ENCODE measurements around the gene KIF14. TPM values are rescaled to one million over a fixed set of nuclear protein-coding genes. Genes with fewer than 3 reads are reported as not detected.

The KIF14 gene
- total and polyA plus RNA-seq, 2 experiments from 2014 or later, result 2.2 to 5.1 TPM

- H3F3A ChIP-seq (ENCODE audit: insufficient read depth), result peaks cover 22% of the 10 kb centered on the region
- H4K20me1 ChIP-seq (ENCODE audit: insufficient read depth), result no peaks in the 10 kb centered on the region
- in situ Hi-C loops (cut with MboI), result no loop called here
- WGBS, 2 experiments (ENCODE audit: low coverage in 1 of 2, low lambda C conversion rate in 2 of 2, missing lambda C conversion rate in 2 of 2), result 89 to 100% methylated on average over 2 of the region's 2 CpGs
- no peaks in the 10 kb centered on the region for H3K36me3 ChIP-seq (ENCODE audit: low read depth)
- no peak overlapping the region for H3K4me2 ChIP-seq (ENCODE audit: unreplicated experiment)
- H3K27ac ChIP-seq, result no peak overlapping the region
- no peak overlapping the region for H3K4me3 ChIP-seq
- no peak for TF ChIP-seq EZH2 (IDR thresholded peaks at IDR 0.05; ENCODE audit: insufficient read depth, poor library complexity, severe bottlenecking)
- H3K79me2 ChIP-seq (ENCODE audit: insufficient read depth), result no peaks in the 10 kb centered on the region
- H2AFZ ChIP-seq, result no peak overlapping the region
- no peaks in the 10 kb centered on the region for H3K27me3 ChIP-seq (replicated peaks; ENCODE audit: insufficient read depth)
- H3K4me1 ChIP-seq (ENCODE audit: insufficient read depth), result peaks cover 33% of the 10 kb centered on the region
- no peak overlapping the region for H3K9ac ChIP-seq
- H3K9me2 ChIP-seq (ENCODE audit: insufficient read depth), result no peaks in the 10 kb centered on the region
- no peak for DNase-seq
- no peaks in the 10 kb centered on the region for H3K9me3 ChIP-seq (ENCODE audit: low read depth)
Observed at GRCh38 chr1:200524092-200524491, 96.5 kb downstream of the KIF14 start.

GRCh38 chr1:200520735-200521134, 99.8 kb downstream of the KIF14 start:
- H3K27me3 ChIP-seq (replicated peaks; ENCODE audit: insufficient read depth), result no peaks in the 10 kb centered on the region
- in situ Hi-C loops (cut with MboI), result no loop called here
- no peak overlapping the region for H3K4me3 ChIP-seq
- no peak overlapping the region for H3K9ac ChIP-seq
- no peaks in the 10 kb centered on the region for H4K20me1 ChIP-seq (ENCODE audit: insufficient read depth)
- no peaks in the 10 kb centered on the region for H3K9me2 ChIP-seq (ENCODE audit: insufficient read depth)
- no peaks in the 10 kb centered on the region for H3K36me3 ChIP-seq (ENCODE audit: low read depth)
- no peak overlapping the region for H2AFZ ChIP-seq
- 89 to 91% methylated on average over 8 of the region's 8 CpGs for WGBS, 2 experiments (ENCODE audit: low coverage in 1 of 2, low lambda C conversion rate in 2 of 2, missing lambda C conversion rate in 2 of 2)
- H3K27ac ChIP-seq, result no peak overlapping the region
- H3K4me2 ChIP-seq (ENCODE audit: unreplicated experiment), result no peak overlapping the region
- DNase-seq, result no peak
- no peaks in the 10 kb centered on the region for H3K9me3 ChIP-seq (ENCODE audit: low read depth)
- H3K79me2 ChIP-seq (ENCODE audit: insufficient read depth), result no peaks in the 10 kb centered on the region
- TF ChIP-seq EZH2phosphoT487 (IDR thresholded peaks at IDR 0.05; ENCODE audit: insufficient read depth, low read depth) (no peak), EZH2 (IDR thresholded peaks at IDR 0.05; ENCODE audit: insufficient read depth, poor library complexity, severe bottlenecking) (no peak)
- H3F3A ChIP-seq (ENCODE audit: insufficient read depth), result peaks cover 11% of the 10 kb centered on the region
- H3K4me1 ChIP-seq (ENCODE audit: insufficient read depth), result peaks cover 14% of the 10 kb centered on the region

- no peak for TF ChIP-seq EZH2phosphoT487 (IDR thresholded peaks at IDR 0.05; ENCODE audit: insufficient read depth, low read depth)
- Histone ChIP-seq H4K20me1 (ENCODE audit: insufficient read depth) (no peaks in the 10 kb centered on the region), H3K79me2 (ENCODE audit: insufficient read depth) (no peaks in the 10 kb centered on the region), H3F3A (ENCODE audit: insufficient read depth) (no peaks in the 10 kb centered on the region), H3K4me3 (no peak overlapping the region), H3K4me2 (ENCODE audit: unreplicated experiment) (no peak overlapping the region), H3K27me3 (replicated peaks; ENCODE audit: insufficient read depth) (no peaks in the 10 kb centered on the region), H3K9me3 (ENCODE audit: low read depth) (no peaks in the 10 kb centered on the region), H3K36me3 (ENCODE audit: low read depth) (no peaks in the 10 kb centered on the region), H3K9ac (no peak overlapping the region), H3K4me1 (ENCODE audit: insufficient read depth) (no peaks in the 10 kb centered on the region), H3K27ac (no peak overlapping the region), H3K9me2 (ENCODE audit: insufficient read depth) (no peaks in the 10 kb centered on the region), H2AFZ (no peak overlapping the region)
- WGBS, 2 experiments (ENCODE audit: low coverage in 1 of 2, low lambda C conversion rate in 2 of 2, missing lambda C conversion rate in 2 of 2), result 77 to 88% methylated on average over 1 of the region's 1 CpG
- in situ Hi-C loops (cut with MboI), result no loop called here
- no peak for DNase-seq
Observed at GRCh38 chr1:200518524-200518923, 102.0 kb downstream of the KIF14 start.

- WGBS, 2 experiments (ENCODE audit: low coverage in 1 of 2, low lambda C conversion rate in 2 of 2, missing lambda C conversion rate in 2 of 2), result 28% methylated on average over 3 of the region's 3 CpGs
- H4K20me1 ChIP-seq (ENCODE audit: insufficient read depth), result no peaks in the 10 kb centered on the region
- DNase-seq, result peak; percentile 91
- H3K27ac ChIP-seq, result peak overlapping the region; percentile 41; the same call in 1 of the 2 replicates
- H3F3A ChIP-seq (ENCODE audit: insufficient read depth), result peaks cover 7% of the 10 kb centered on the region; the same call in 1 of the 2 replicates
- H2AFZ ChIP-seq, result 0 out of 2 replicates have a peak overlapping the region, but pooled peaks have one; percentile 54
- in situ Hi-C loops (cut with MboI), result no loop called here
- H3K4me1 ChIP-seq (ENCODE audit: insufficient read depth), result peaks cover 13% of the 10 kb centered on the region
- H3K79me2 ChIP-seq (ENCODE audit: insufficient read depth), result no peaks in the 10 kb centered on the region
- H3K27me3 ChIP-seq (replicated peaks; ENCODE audit: insufficient read depth), result no peaks in the 10 kb centered on the region
- H3K4me3 ChIP-seq, result no peak overlapping the region
- peak overlapping the region; percentile 45; the same call in 1 of the 2 replicates for H3K9ac ChIP-seq
- no peak for TF ChIP-seq EZH2 (IDR thresholded peaks at IDR 0.05; ENCODE audit: insufficient read depth, poor library complexity, severe bottlenecking)
- H3K36me3 ChIP-seq (ENCODE audit: low read depth), result no peaks in the 10 kb centered on the region
- no peaks in the 10 kb centered on the region for H3K9me3 ChIP-seq (ENCODE audit: low read depth)
- peak overlapping the region; percentile 36 for H3K4me2 ChIP-seq (ENCODE audit: unreplicated experiment)
- H3K9me2 ChIP-seq (ENCODE audit: insufficient read depth), result no peaks in the 10 kb centered on the region
Observed at GRCh38 chr1:200512191-200512590, 108.4 kb downstream of the KIF14 start.

- peaks cover 7% of the 10 kb centered on the region; the same call in 1 of the 2 replicates for H3F3A ChIP-seq (ENCODE audit: insufficient read depth)
- no peaks in the 10 kb centered on the region for H3K9me3 ChIP-seq (ENCODE audit: low read depth)
- H3K36me3 ChIP-seq (ENCODE audit: low read depth), result no peaks in the 10 kb centered on the region
- no peaks in the 10 kb centered on the region for H3K79me2 ChIP-seq (ENCODE audit: insufficient read depth)
- H2AFZ ChIP-seq, result no peak overlapping the region
- H4K20me1 ChIP-seq (ENCODE audit: insufficient read depth), result no peaks in the 10 kb centered on the region
- H3K9ac ChIP-seq, result no peak overlapping the region
- H3K9me2 ChIP-seq (ENCODE audit: insufficient read depth), result no peaks in the 10 kb centered on the region
- H3K27ac ChIP-seq, result no peak overlapping the region
- 23 to 26% methylated on average over 4 of the region's 4 CpGs for WGBS, 2 experiments (ENCODE audit: low coverage in 1 of 2, low lambda C conversion rate in 2 of 2, missing lambda C conversion rate in 2 of 2)
- no peaks in the 10 kb centered on the region for H3K27me3 ChIP-seq (replicated peaks; ENCODE audit: insufficient read depth)
- TF ChIP-seq EZH2 (IDR thresholded peaks at IDR 0.05; ENCODE audit: insufficient read depth, poor library complexity, severe bottlenecking) (no peak), EZH2phosphoT487 (IDR thresholded peaks at IDR 0.05; ENCODE audit: insufficient read depth, low read depth) (no peak)
- H3K4me3 ChIP-seq, result no peak overlapping the region
- no peak overlapping the region for H3K4me2 ChIP-seq (ENCODE audit: unreplicated experiment)
- in situ Hi-C loops (cut with MboI), result no loop called here
- peak; percentile 83 for DNase-seq
- H3K4me1 ChIP-seq (ENCODE audit: insufficient read depth), result peaks cover 13% of the 10 kb centered on the region
Observed at GRCh38 chr1:200510228-200510623, 110.3 kb downstream of the KIF14 start.

All from GM23248 (cell line).